OCI-LY1 (cell line): ENCODE results near the gene CD6.

Experiments
- H2AFZ ChIP-seq: fragments of 200-600 bp; sonication (generic), shearing (Covaris generic); 2 replicates; pipeline ENCODE4 v1.6.0; 2014; ENCODE audit warnings: antibody characterized with exemption, mild to moderate bottlenecking, low read length
- H3F3A ChIP-seq: fragments of 200-600 bp; sonication (generic), shearing (Covaris generic); 2 replicates; pipeline ENCODE4 v1.6.0; 2014; ENCODE audit warnings: mild to moderate bottlenecking, antibody characterized with exemption, low read length, moderate library complexity; ENCODE audit not compliant: insufficient read depth
- H3K27ac ChIP-seq: fragments of 200-600 bp; sonication (generic); 2 replicates; pipeline ENCODE4 v1.5.1; 2014; ENCODE audit warnings: low read length, mixed run types, mild to moderate bottlenecking, low read depth; ENCODE audit not compliant: poor library complexity, severe bottlenecking
- H3K27me3 ChIP-seq: fragments of 200-600 bp; sonication (generic); 2 replicates; pipeline ENCODE4 v1.6.0; 2014; ENCODE audit warnings: antibody characterized with exemption, mild to moderate bottlenecking, low read length, moderate library complexity; ENCODE audit not compliant: insufficient read depth
- H3K36me3 ChIP-seq: fragments of 200-600 bp; sonication (generic); 2 replicates; pipeline ENCODE4 v1.6.1; 2014; ENCODE audit warnings: mild to moderate bottlenecking, antibody characterized with exemption, low read length, moderate library complexity, mixed read lengths; ENCODE audit not compliant: insufficient read depth
- H3K4me1 ChIP-seq: fragments of 200-600 bp; sonication (generic); 2 replicates; pipeline ENCODE4 v1.5.1; 2014; ENCODE audit warnings: mild to moderate bottlenecking, low read length, moderate library complexity; ENCODE audit not compliant: insufficient read depth, severe bottlenecking
- H3K4me2 ChIP-seq: fragments of 200-600 bp; sonication (generic), shearing (Covaris generic); 2 replicates; pipeline ENCODE4 v1.6.1; 2014; ENCODE audit warnings: low read length
- H3K4me3 ChIP-seq: fragments of 200-600 bp; sonication (generic); 2 replicates; pipeline ENCODE4 v1.5.1; 2014; ENCODE audit warnings: low read length, low read depth, mild to moderate bottlenecking, mixed read lengths; ENCODE audit not compliant: poor library complexity, severe bottlenecking
- H3K79me2 ChIP-seq: fragments of 200-600 bp; shearing (Covaris generic); 2 replicates; pipeline ENCODE4 v1.6.1; 2016; ENCODE audit warnings: mixed run types, low read length, mixed read lengths; ENCODE audit not compliant: insufficient read depth
- H3K9ac ChIP-seq: fragments of 200-600 bp; sonication (generic), shearing (Covaris generic); 2 replicates; pipeline ENCODE4 v1.6.1; 2014; ENCODE audit warnings: mild to moderate bottlenecking, low read length, mixed read lengths
- H3K9me2 ChIP-seq: fragments of 200-600 bp; sonication (generic), shearing (Covaris generic); 2 replicates; pipeline ENCODE4 v1.6.1; 2014; ENCODE audit warnings: low read depth, mild to moderate bottlenecking, low read length, mixed read lengths
- H3K9me3 ChIP-seq: fragments of 200-600 bp; shearing (Covaris generic); 2 replicates; pipeline ENCODE4 v1.6.1; 2014; ENCODE audit warnings: low read length, mixed read lengths
- H4K20me1 ChIP-seq: fragments of 200-600 bp; sonication (generic), shearing (Covaris generic); 2 replicates; pipeline ENCODE4 v1.6.0; 2016; ENCODE audit warnings: mild to moderate bottlenecking, low read length; ENCODE audit not compliant: insufficient read depth
- EZH2 ChIP-seq: fragments of 200-600 bp; sonication (generic), shearing (Covaris generic); IDR thresholded peaks from 2 replicates; pipeline ENCODE4 v1.8.0; 2017; ENCODE audit warnings: borderline replicate concordance, mixed run types, mild to moderate bottlenecking, antibody characterized with exemption, low read length, moderate library complexity, mixed read lengths
- TF ChIP-seq, protein P1 (sequence below): fragments of 200-600 bp; sonication (generic), shearing (Covaris generic); IDR thresholded peaks from 2 replicates; pipeline ENCODE4 v1.5.1; 2017; ENCODE audit warnings: mild to moderate bottlenecking, antibody characterized with exemption, low read length, moderate library complexity, mixed read lengths

Gene CD6

DNA sequence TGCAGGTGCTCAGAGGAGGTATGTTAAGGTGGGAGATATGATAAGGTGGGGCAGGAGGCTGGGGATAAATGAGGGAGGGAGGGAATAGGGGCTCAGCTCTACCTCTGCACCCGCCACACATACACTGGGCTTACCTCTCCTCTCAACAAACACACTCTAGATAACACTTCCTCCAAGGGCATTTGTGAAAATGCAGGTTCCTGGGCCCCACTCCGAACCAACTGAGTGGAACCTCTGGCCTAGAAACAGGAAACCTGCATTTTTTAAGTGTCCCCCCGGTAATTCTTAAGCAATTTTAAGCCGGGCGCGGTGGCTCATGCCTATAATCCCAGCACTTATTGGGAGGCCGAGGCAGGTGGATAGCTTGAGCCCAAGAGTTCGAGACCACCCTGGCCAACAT lies 84.3 kb downstream of the CD6 start:
- TF ChIP-seq, protein P1, sequence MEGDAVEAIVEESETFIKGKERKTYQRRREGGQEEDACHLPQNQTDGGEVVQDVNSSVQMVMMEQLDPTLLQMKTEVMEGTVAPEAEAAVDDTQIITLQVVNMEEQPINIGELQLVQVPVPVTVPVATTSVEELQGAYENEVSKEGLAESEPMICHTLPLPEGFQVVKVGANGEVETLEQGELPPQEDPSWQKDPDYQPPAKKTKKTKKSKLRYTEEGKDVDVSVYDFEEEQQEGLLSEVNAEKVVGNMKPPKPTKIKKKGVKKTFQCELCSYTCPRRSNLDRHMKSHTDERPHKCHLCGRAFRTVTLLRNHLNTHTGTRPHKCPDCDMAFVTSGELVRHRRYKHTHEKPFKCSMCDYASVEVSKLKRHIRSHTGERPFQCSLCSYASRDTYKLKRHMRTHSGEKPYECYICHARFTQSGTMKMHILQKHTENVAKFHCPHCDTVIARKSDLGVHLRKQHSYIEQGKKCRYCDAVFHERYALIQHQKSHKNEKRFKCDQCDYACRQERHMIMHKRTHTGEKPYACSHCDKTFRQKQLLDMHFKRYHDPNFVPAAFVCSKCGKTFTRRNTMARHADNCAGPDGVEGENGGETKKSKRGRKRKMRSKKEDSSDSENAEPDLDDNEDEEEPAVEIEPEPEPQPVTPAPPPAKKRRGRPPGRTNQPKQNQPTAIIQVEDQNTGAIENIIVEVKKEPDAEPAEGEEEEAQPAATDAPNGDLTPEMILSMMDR = no peak
- TF ChIP-seq EZH2 = no peak
- no peaks in the 10 kb centered on the region for H3K79me2 ChIP-seq
- no peaks in the 10 kb centered on the region; the same call in 1 of the 2 replicates for H3K27me3 ChIP-seq
- H3K9me3 ChIP-seq = no peaks in the 10 kb centered on the region
- no peaks in the 10 kb centered on the region for H4K20me1 ChIP-seq
- no peaks in the 10 kb centered on the region for H3K9me2 ChIP-seq
- no peaks in the 10 kb centered on the region; the same call in 1 of the 2 replicates for H3K36me3 ChIP-seq
- H3K4me2 ChIP-seq = no peak overlapping the region
- H3K4me3 ChIP-seq = no peak overlapping the region
- H2AFZ ChIP-seq = no peak overlapping the region
- no peak overlapping the region for H3K27ac ChIP-seq
- H3K4me1 ChIP-seq = peaks cover 10% of the 10 kb centered on the region
- H3K9ac ChIP-seq = no peak overlapping the region
- H3F3A ChIP-seq = no peaks in the 10 kb centered on the region

DNA sequence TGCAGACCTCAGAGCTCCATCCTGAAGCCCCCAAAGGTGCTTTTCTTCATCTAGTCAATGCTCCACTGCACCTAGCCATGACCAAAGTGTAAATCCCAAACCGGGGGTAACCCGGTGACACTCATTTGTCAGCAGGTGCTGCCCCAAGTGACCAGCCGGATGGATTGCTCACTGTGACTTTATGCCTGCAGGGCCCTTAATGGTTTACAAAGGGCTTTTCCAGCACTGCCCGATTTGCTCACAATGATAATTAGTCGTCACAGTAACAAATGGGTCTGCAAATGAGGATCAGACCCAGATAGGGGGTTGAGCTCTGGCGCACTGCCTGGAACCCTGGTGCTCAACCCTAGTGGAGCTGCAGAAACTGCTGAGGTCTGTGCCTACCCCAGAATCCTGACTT lies 85.1 kb downstream of the CD6 start:
- H3K9ac ChIP-seq = no peak overlapping the region
- no peaks in the 10 kb centered on the region for H3K79me2 ChIP-seq

DNA sequence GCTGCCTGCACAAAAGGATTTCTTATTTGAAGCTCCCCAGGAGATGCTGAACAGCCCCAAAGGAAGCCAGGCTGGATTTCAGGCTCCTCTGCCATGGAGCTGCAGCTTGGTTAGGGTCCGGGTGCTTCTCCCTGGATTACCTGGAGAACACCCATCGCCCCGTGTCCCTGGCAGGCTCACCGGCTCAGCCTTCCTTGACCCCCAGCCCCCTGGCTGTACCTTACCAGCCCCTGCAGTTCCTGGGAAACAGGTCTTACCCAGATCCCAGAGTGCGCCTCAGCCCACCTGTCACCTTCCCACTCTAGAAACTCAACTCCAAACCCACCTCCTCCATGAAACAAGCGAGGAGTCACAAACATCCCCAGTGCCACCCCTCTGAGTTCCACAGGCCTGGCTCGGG lies 85.5 kb downstream of the CD6 start:
- Histone ChIP-seq H3K79me2 (no peaks in the 10 kb centered on the region), H3K9me3 (no peaks in the 10 kb centered on the region), H3F3A (no peaks in the 10 kb centered on the region), H3K4me3 (no peak overlapping the region), H2AFZ (no peak overlapping the region), H3K4me2 (no peak overlapping the region), H3K9me2 (no peaks in the 10 kb centered on the region), H3K27me3 (no peaks in the 10 kb centered on the region; the same call in 1 of the 2 replicates), H4K20me1 (no peaks in the 10 kb centered on the region), H3K36me3 (no peaks in the 10 kb centered on the region; the same call in 1 of the 2 replicates), H3K9ac (no peak overlapping the region), H3K4me1 (peaks cover 22% of the 10 kb centered on the region), H3K27ac (no peak overlapping the region)
- TF ChIP-seq, protein P1 = no peak
- TF ChIP-seq EZH2 = no peak

More for the DNA sequence above, 85.1 kb downstream of the CD6 start:
- no peaks in the 10 kb centered on the region; the same call in 1 of the 2 replicates for H3K27me3 ChIP-seq
- H4K20me1 ChIP-seq = no peaks in the 10 kb centered on the region
- no peaks in the 10 kb centered on the region for H3K9me3 ChIP-seq
- H2AFZ ChIP-seq = no peak overlapping the region
- H3K4me1 ChIP-seq = peaks cover 18% of the 10 kb centered on the region
- TF ChIP-seq, protein P1 = no peak
- no peak for TF ChIP-seq EZH2
- no peaks in the 10 kb centered on the region for H3F3A ChIP-seq
- no peaks in the 10 kb centered on the region for H3K9me2 ChIP-seq
- no peak overlapping the region for H3K4me3 ChIP-seq
- no peak overlapping the region for H3K4me2 ChIP-seq
- no peaks in the 10 kb centered on the region; the same call in 1 of the 2 replicates for H3K36me3 ChIP-seq
- no peak overlapping the region for H3K27ac ChIP-seq
